ENCODE results near the gene LRCOL1.
A peak's percentile ranks its signal among the peaks of the same experiment; 100 is the strongest.

Gene LRCOL1

GRCh38 chr12:132619071-132619385, 8.6 kb upstream of the LRCOL1 start:
- no peak for DNase-seq (ENCODE audit: low spot score)

- no peak for DNase-seq (ENCODE audit: low spot score)
Measured at GRCh38 chr12:132618683-132619043, 8.3 kb upstream of the LRCOL1 start, which contains the start of gene P2RX2. Gene P2RX2, plus strand, starts transcription at chr12:132618776. Its CDS starts 41 bp downstream, at chr12:132618817.

GRCh38 chr12:132617822-132618682, 7.7 kb upstream of the LRCOL1 start:
- DNase-seq (ENCODE audit: low spot score) = no peak

- DNase-seq (ENCODE audit: low spot score) = no peak
Measured at GRCh38 chr12:132617135-132617701, 6.8 kb upstream of the LRCOL1 start.

- DNase-seq (ENCODE audit: low spot score) = no peak
Measured at GRCh38 chr12:132615579-132616038, 5.2 kb upstream of the LRCOL1 start.

GRCh38 chr12:132614861-132615578, 4.6 kb upstream of the LRCOL1 start:
- peak; percentile 91 for DNase-seq (ENCODE audit: low spot score)

- no peak for DNase-seq (ENCODE audit: low spot score)
Measured at GRCh38 chr12:132614029-132614428, 3.6 kb upstream of the LRCOL1 start.

- no peak for DNase-seq (ENCODE audit: low spot score)
Measured at GRCh38 chr12:132611620-132612019, 1.2 kb upstream of the LRCOL1 start.

GRCh38 chr12:132610866-132611602, 652 bp upstream of the LRCOL1 start:
- no peak for DNase-seq (ENCODE audit: low spot score)

GRCh38 chr12:132608231-132609171, 1.9 kb downstream of the LRCOL1 start:
- no peak for DNase-seq (ENCODE audit: low spot score)

GRCh38 chr12:132606927-132607326, 3.5 kb downstream of the LRCOL1 start:
- no peak for DNase-seq (ENCODE audit: low spot score)

- DNase-seq (ENCODE audit: low spot score) = no peak
Measured at GRCh38 chr12:132606466-132606865, 3.9 kb downstream of the LRCOL1 start.

- no peak for DNase-seq (ENCODE audit: low spot score)
Measured at GRCh38 chr12:132605892-132606291, 4.5 kb downstream of the LRCOL1 start.

- DNase-seq (ENCODE audit: low spot score) = no peak
Measured at GRCh38 chr12:132604668-132605441, 5.5 kb downstream of the LRCOL1 start.

- no peak for DNase-seq (ENCODE audit: low spot score)
Measured at GRCh38 chr12:132604151-132604618, 6.2 kb downstream of the LRCOL1 start.

GRCh38 chr12:132603240-132604150, 6.9 kb downstream of the LRCOL1 start:
- DNase-seq (ENCODE audit: low spot score) = no peak

- no peak for DNase-seq (ENCODE audit: low spot score)
Measured at GRCh38 chr12:132602572-132603239, 7.7 kb downstream of the LRCOL1 start.

- DNase-seq (ENCODE audit: low spot score) = no peak
Measured at GRCh38 chr12:132601171-132601883, 9.1 kb downstream of the LRCOL1 start.

Measured in AG08396 (cell line).